Small intestine (tissue), 7 donors: Measurements from ENCODE around the gene AP2B1. TPM values are rescaled to one million over a fixed set of nuclear protein-coding genes. Genes with fewer than 3 reads are reported as not detected.
A peak's percentile ranks its signal among the peaks of the same experiment; 100 is the strongest.

Experiments used
- DNase-seq, 2 donors: peaks; one replicate each; pipeline versions ENCODE4 v3.0.0 to v3.0.0-alpha.2; 2013
- FAIRE-seq: peaks from 2 replicates; lab custom pipeline; 2012; peaks lifted over from hg19 to GRCh38; lab: Jason Lieb, UNC
- H3K27ac ChIP-seq, 3 donors: one replicate each; pipeline ENCODE4 v1.5.1; 2013; ENCODE audit warnings: low read length in 2 of 3, mild to moderate bottlenecking in 2 of 3, control low read depth in 1 of 3, inconsistent platforms in 1 of 3, low read depth in 1 of 3, moderate library complexity in 1 of 3
- H3K27me3 ChIP-seq, 3 donors: one replicate each; pipeline ENCODE4 v1.6.1; 2013; ENCODE audit warnings: low read length in 3 of 3, inconsistent platforms in 1 of 3; ENCODE audit not compliant: control insufficient read depth in 3 of 3, insufficient read depth in 3 of 3
- H3K36me3 ChIP-seq, 3 donors: one replicate each; pipeline ENCODE4 v1.6.1; 2013; ENCODE audit warnings: low read length in 3 of 3, inconsistent platforms in 1 of 3, low read depth in 1 of 3, mild to moderate bottlenecking in 1 of 3, moderate library complexity in 1 of 3; ENCODE audit not compliant: control insufficient read depth in 3 of 3, insufficient read depth in 2 of 3
- H3K4me1 ChIP-seq, 3 donors: one replicate each; pipeline ENCODE4 v1.6.1; 2013; ENCODE audit warnings: low read length in 2 of 3, inconsistent platforms in 1 of 3, low read depth in 1 of 3, mild to moderate bottlenecking in 1 of 3, moderate library complexity in 1 of 3; ENCODE audit not compliant: control insufficient read depth in 3 of 3, insufficient read depth in 2 of 3
- H3K4me3 ChIP-seq, 3 donors: one replicate each; pipeline ENCODE4 v1.5.1; 2013; ENCODE audit warnings: low read length in 3 of 3, control low read depth in 1 of 3, inconsistent platforms in 1 of 3, low read depth in 1 of 3, mild to moderate bottlenecking in 1 of 3, moderate library complexity in 1 of 3
- H3K9me3 ChIP-seq, 2 donors: one replicate each; pipeline ENCODE4 v1.6.1; 2013; ENCODE audit warnings: low read depth in 1 of 2, low read length in 1 of 2; ENCODE audit not compliant: control insufficient read depth in 2 of 2, insufficient read depth in 1 of 2
- WGBS, 3 donors: extraction: QIAGEN DNeasy Blood & Tissue Kit; methylation state at CpG; one replicate each; pipeline ENCODE4 v1.1.7; 2013; 5-methylcytosine and 5-hydroxymethylcytosine counted together
- polyA plus RNA-seq, 4 donors: library from polyadenylated mRNA; stranded (reverse) in 3 of 4; unstranded in 1 of 4; fragments of 200-250 nt in 3 of 4; fragments of 120-200 nt in 1 of 4; gene quantifications; one replicate each; pipeline versions ENCODE4 v1.2.1 to v1.2.3, GENCODE V29; 2013
- donor health status: healthy with polysubstance abuse.
- donor health status: control.
- donor health status: control.
- donor health status: Bipolar disorder and iron deficiency.
- donor health status: healthy.

AP2B1 gene
- polyA plus RNA-seq, 4 donors = 28.9 to 82.2 (median 45.4) TPM

DNA sequence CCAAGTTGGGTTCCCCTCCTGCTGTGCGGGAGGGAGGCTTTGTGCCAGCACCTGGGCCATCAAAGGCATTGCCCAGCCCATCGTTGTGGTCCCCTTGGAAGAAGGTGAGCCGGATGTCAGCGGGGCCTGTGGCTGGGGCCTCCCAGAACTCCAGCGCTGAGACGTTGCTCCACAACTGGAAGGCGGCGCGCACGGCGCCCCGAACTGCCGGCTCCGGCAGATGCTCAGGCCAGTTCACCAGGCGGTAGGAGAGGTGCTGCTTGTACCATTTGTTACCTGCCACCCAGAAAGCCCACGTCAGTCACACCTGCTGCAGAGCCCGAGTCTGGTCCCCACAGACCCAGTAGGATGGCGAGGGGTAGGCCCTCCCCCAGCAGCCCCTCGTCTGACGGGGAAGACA, 186.0 kb downstream of the AP2B1 start:
- 84 to 87% (median 85%) methylated on average over 20 of the region's 20 CpGs for WGBS, 3 donors
- Histone ChIP-seq H3K4me1 (peaks cover 3 to 20% (median 9%) of the 10 kb centered on the region in 3 donors), H3K4me3 (no peak overlapping the region), H3K36me3 (no peaks in the 10 kb centered on the region), H3K27ac (no peak overlapping the region), H3K27me3 (no peaks in the 10 kb centered on the region), H3K9me3 (no peaks in the 10 kb centered on the region)
- FAIRE-seq (no peak), DNase-seq (no peak)

DNA sequence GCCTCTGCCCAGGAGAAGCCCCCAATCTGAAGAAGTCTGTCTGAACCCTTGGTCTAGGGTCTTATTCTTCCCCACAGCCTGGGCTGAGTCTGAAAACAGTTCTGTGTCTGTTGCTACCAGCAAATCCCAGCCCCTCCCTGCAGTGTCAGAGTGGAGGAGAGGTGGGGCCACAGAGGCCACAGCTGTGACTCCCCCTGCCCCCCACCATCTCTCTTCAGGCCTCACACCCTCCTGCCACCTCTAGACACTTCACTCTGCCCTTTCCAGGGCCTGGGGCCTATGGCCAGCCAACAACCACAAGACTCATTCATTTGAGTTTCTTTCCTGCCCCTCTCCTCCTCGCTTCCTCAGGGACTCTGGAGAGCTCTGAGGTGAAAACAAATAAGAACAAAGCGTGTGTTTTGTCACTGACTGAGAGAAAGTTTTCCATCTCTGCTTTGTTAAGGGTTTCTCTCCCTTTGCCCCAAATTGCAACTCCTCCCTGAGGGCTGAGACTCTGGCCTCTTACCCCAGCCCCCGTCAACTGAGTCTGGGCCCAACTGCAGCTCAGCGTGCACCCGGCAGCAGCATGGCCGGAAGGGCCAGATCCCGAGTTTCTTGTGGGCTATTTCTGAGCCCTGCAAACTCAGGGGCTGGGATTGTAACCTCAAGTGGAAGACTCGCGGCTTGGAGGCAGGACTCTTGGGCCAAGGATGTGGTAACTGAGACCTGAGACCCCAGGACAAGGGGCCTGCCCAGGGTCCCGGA, 186.7 kb downstream of the AP2B1 start:
- no peak overlapping the region for H3K4me3 ChIP-seq
- DNase-seq (no peak), FAIRE-seq (no peak)
- peaks cover 3 to 18% (median 8%) of the 10 kb centered on the region in 3 donors for H3K4me1 ChIP-seq
- H3K36me3 ChIP-seq = peaks cover 0 to 2% (median 0%) of the 10 kb centered on the region in 3 donors
- WGBS, 3 donors = 63 to 84% (median 78%) methylated on average over 10 of the region's 10 CpGs
- peaks cover 0 to 2% (median 0%) of the 10 kb centered on the region in 3 donors for H3K27me3 ChIP-seq
- H3K27ac ChIP-seq = peak overlapping the region in 1 of 3 donors; percentile 61
- no peaks in the 10 kb centered on the region for H3K9me3 ChIP-seq

DNA sequence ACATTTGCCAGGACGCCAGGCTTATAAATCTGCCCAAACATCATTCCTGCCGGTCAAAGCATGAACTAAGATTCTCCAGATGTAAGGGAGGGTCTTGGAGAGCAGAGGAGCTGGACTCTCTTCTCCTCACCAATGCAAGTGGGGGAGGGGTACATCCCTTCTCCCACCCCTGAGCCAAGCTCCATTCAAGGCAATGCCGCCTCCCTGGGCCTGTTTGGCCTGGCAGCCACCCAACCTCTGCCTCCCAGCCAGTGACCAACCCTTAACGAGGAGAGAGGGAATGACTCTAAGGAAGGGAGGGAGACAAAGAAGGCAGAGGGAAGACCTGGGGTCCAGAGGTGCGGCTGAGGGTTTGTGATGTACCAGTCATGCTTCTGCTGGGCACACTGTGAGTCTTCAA, 187.4 kb downstream of the AP2B1 start:
- WGBS, 3 donors = 36 to 56% (median 51%) methylated on average over 5 of the region's 5 CpGs
- H3K36me3 ChIP-seq = peaks cover 0 to 2% (median 0%) of the 10 kb centered on the region in 3 donors
- H3K4me1 ChIP-seq = peaks cover 3 to 12% (median 4%) of the 10 kb centered on the region in 3 donors
- H3K9me3 ChIP-seq = no peaks in the 10 kb centered on the region
- H3K27ac ChIP-seq = peak overlapping the region in 1 of 3 donors; percentile 61
- peaks cover 0 to 2% (median 0%) of the 10 kb centered on the region in 3 donors for H3K27me3 ChIP-seq
- no peak overlapping the region for H3K4me3 ChIP-seq
- no peak for FAIRE-seq
- DNase-seq = peak in 1 of 2 donors; percentile 27

DNA sequence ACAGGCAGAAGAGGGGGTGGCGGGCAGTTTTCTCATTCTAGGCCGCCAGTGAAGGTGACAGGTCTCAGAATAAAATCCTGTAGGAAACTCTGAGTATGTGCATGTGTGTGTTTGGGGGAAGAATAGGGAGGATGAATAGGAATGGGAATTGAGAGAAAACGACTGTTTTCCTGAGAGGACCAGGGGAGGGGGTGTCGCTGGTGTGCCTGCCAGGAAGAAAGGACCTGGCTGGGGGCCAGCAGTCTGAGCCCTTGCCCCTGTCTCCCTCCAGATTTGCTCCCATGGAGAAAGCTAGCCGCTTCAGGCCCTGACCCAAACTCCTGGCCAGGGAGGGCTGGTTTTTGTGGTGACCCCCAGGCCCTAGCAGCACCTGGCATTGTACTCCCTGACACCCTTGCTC, 187.9 kb downstream of the AP2B1 start:
- Histone ChIP-seq H3K4me1 (peaks cover 2 to 12% (median 3%) of the 10 kb centered on the region in 3 donors), H3K4me3 (no peak overlapping the region), H3K27ac (peak overlapping the region in 1 of 3 donors; percentile 61), H3K27me3 (peaks cover 0 to 2% (median 0%) of the 10 kb centered on the region in 3 donors), H3K36me3 (peaks cover 0 to 2% (median 0%) of the 10 kb centered on the region in 3 donors), H3K9me3 (no peaks in the 10 kb centered on the region)
- 57 to 68% (median 63%) methylated on average over 5 of the region's 5 CpGs for WGBS, 3 donors
- no peak for DNase-seq
- no peak for FAIRE-seq

DNA sequence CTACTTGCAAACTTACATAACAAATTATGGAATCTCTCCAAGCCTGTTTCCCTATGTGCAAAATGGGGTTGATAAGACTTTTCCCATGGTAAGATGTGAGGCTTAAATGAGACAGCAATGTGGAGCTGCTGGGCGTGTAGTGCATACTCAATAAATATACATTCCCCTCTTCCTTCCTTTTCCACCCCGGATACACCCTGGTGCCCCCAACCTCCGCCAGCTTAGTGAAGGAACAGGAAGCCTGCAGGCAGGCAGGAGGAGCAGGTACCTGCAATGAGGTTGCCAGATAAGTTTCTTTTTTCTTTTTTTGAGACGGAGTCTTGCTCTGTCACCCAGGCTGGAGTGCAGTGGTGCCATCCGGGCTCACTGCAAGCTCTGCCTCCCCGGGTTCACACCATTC, 188.5 kb downstream of the AP2B1 start:
- no peaks in the 10 kb centered on the region for H3K9me3 ChIP-seq
- FAIRE-seq = no peak
- H3K4me3 ChIP-seq = no peak overlapping the region
- H3K27ac ChIP-seq = no peak overlapping the region
- H3K4me1 ChIP-seq = peaks cover 2 to 12% (median 3%) of the 10 kb centered on the region in 3 donors
- peaks cover 0 to 2% (median 0%) of the 10 kb centered on the region in 3 donors for H3K36me3 ChIP-seq
- no peak for DNase-seq
- H3K27me3 ChIP-seq = peaks cover 0 to 2% (median 0%) of the 10 kb centered on the region in 3 donors
- WGBS, 3 donors = 36 to 53% (median 49%) methylated on average over 6 of the region's 6 CpGs

Other genes starting within 250 kb of the AP2B1 start
- 1 to 10 TPM in 3 of 4 donors, under 1 TPM in 1; 0.22 to 3.8 (median 3.1) TPM for gene SLFN11, start 213.7 kb upstream of the AP2B1 start, polyA plus RNA-seq
- gene SLFN12, start 154.8 kb upstream of the AP2B1 start, polyA plus RNA-seq = 1 to 10 TPM in 3 of 4 donors, under 1 TPM in 1; 0.76 to 3.8 (median 1.7) TPM
- gene SLFN13, start 138.6 kb upstream of the AP2B1 start, polyA plus RNA-seq = 1 to 10 TPM in 2 of 4 donors, under 1 TPM in 2; 0.67 to 2.4 (median 1.1) TPM
- gene SLFN12L, start 49.6 kb upstream of the AP2B1 start, polyA plus RNA-seq = under 1 TPM in 2 of 4 donors, not detected in 2; 0.34 to 0.83 TPM
- gene SLFN14, start 26.5 kb upstream of the AP2B1 start, polyA plus RNA-seq = under 1 TPM in 1 of 4 donors, not detected in 3; 0.07 TPM
- 1 to 10 TPM; 2.9 to 7.4 (median 3.4) TPM for gene PEX12, start 8.8 kb upstream of the AP2B1 start, polyA plus RNA-seq
- gene RASL10B, start 144.3 kb downstream of the AP2B1 start, polyA plus RNA-seq = 1 to 10 TPM in 2 of 4 donors, under 1 TPM in 2; 0.27 to 1.9 (median 1.1) TPM
- gene GAS2L2, start 165.9 kb downstream of the AP2B1 start, polyA plus RNA-seq = under 1 TPM in 2 of 4 donors, not detected in 2; 0.03 TPM
- under 1 TPM in 1 of 4 donors, not detected in 3; 0.15 TPM for gene C17orf50, start 173.6 kb downstream of the AP2B1 start, polyA plus RNA-seq
- gene MMP28, start 208.3 kb downstream of the AP2B1 start, polyA plus RNA-seq = 10 to 100 TPM in 3 of 4 donors, 1 to 10 TPM in 1; 3.0 to 30.5 (median 24.0) TPM
- 100 to 1,000 TPM in 3 of 4 donors, 10 to 100 TPM in 1; 70.3 to 166 (median 123) TPM for gene TAF15, start 222.2 kb downstream of the AP2B1 start, polyA plus RNA-seq